Measurements from ENCODE around the gene BLOC1S5. TPM values are rescaled to one million over a fixed set of nuclear protein-coding genes. Genes with fewer than 3 reads are reported as not detected.

The BLOC1S5 gene
- total RNA-seq, 2 experiments from 2014 or later = 22.6 to 30.7 TPM

GRCh38 chr6:7996538-7997111 is 67.6 kb downstream of the BLOC1S5 start:
- Histone ChIP-seq H3K4me3 (ENCODE audit: low read depth, low read length, poor library complexity, severe bottlenecking) (no peak overlapping the region), H3K4me1 (ENCODE audit: insufficient read depth, low read length, poor library complexity, severe bottlenecking) (peaks cover 8% of the 10 kb centered on the region), H3K36me3 (ENCODE audit: insufficient read depth, low read length) (no peaks in the 10 kb centered on the region), H3K27ac (ENCODE audit: low read depth, low read length, poor library complexity, severe bottlenecking) (no peak overlapping the region), H3K79me2 (ENCODE audit: insufficient read depth, low read depth, low read length) (no peaks in the 10 kb centered on the region), H3K9me3 (ENCODE audit: low read length) (no peaks in the 10 kb centered on the region), H3K4me2 (ENCODE audit: low read length) (no peak overlapping the region), H3K9me2 (ENCODE audit: insufficient read depth, low read length) (no peaks in the 10 kb centered on the region), H4K20me1 (ENCODE audit: insufficient read depth, low read length) (no peaks in the 10 kb centered on the region), H2AFZ (ENCODE audit: low read length) (no peak overlapping the region)
- intact Hi-C loops (cut with micrococcal nuclease; ENCODE audit: unreplicated experiment) = loop anchor here (10.0 kb wide), 1 partner anchor 382 kb away; no protein-coding TSS in a partner anchor
- DNase-seq (ENCODE audit: low spot score) = no peak
- ChIA-PET CTCF (ENCODE audit: unreplicated experiment) (interaction anchor here (1.0 kb wide), 1 partner anchor 274 kb away, joined by 3 read pairs; no protein-coding TSS in a partner anchor), POLR2A (interaction anchor here (0.7 kb wide), 1 partner anchor 1205 kb away, joined by 4 read pairs; no protein-coding TSS in a partner anchor)
- TF ChIP-seq CTCF (conservative IDR thresholded peaks at IDR 0.05; ENCODE audit: low read length) (no peak), EZH2phosphoT487 (IDR thresholded peaks at IDR 0.05; ENCODE audit: borderline replicate concordance, low read depth, low read length) (no peak)
- no TSS peak for BruUV-seq (replicated peaks)

GRCh38 chr6:7993952-7994351 is 70.2 kb downstream of the BLOC1S5 start:
- Histone ChIP-seq H4K20me1 (ENCODE audit: insufficient read depth, low read length) (no peaks in the 10 kb centered on the region), H3K36me3 (ENCODE audit: insufficient read depth, low read length) (no peaks in the 10 kb centered on the region), H3K27ac (ENCODE audit: low read depth, low read length, poor library complexity, severe bottlenecking) (no peak overlapping the region), H3K4me1 (ENCODE audit: insufficient read depth, low read length, poor library complexity, severe bottlenecking) (peaks cover 10% of the 10 kb centered on the region), H3K9me3 (ENCODE audit: low read length) (no peaks in the 10 kb centered on the region), H3K9me2 (ENCODE audit: insufficient read depth, low read length) (no peaks in the 10 kb centered on the region), H3K4me2 (ENCODE audit: low read length) (no peak overlapping the region), H3K79me2 (ENCODE audit: insufficient read depth, low read depth, low read length) (no peaks in the 10 kb centered on the region), H3K4me3 (ENCODE audit: low read depth, low read length, poor library complexity, severe bottlenecking) (no peak overlapping the region), H2AFZ (ENCODE audit: low read length) (no peak overlapping the region)
- ChIA-PET POLR2A (interaction anchor here (0.6 to 1.3 kb wide), 3 partner anchors 272 to 289 kb away, joined by 3 to 5 read pairs (median 3); no protein-coding TSS in a partner anchor), CTCF (ENCODE audit: unreplicated experiment) (no interaction called here)
- DNase-seq (ENCODE audit: low spot score) = peak; percentile 48
- TF ChIP-seq CTCF (conservative IDR thresholded peaks at IDR 0.05; ENCODE audit: low read length) (peak; percentile 81), EZH2phosphoT487 (IDR thresholded peaks at IDR 0.05; ENCODE audit: borderline replicate concordance, low read depth, low read length) (no peak)
- no TSS peak for BruUV-seq (replicated peaks)
- intact Hi-C loops (cut with micrococcal nuclease; ENCODE audit: unreplicated experiment) = loop anchor here (2.0 to 10.0 kb wide), 3 partner anchors 65 to 379 kb away; partner anchors contain the start of gene TXNDC5

GRCh38 chr6:7993399-7993798 is 70.8 kb downstream of the BLOC1S5 start:
- H3K4me3 ChIP-seq (ENCODE audit: low read depth, low read length, poor library complexity, severe bottlenecking) = no peak overlapping the region
- BruUV-seq (replicated peaks) = no TSS peak
- no peak for DNase-seq (ENCODE audit: low spot score)

More at GRCh38 chr6:7993399-7993798, 70.8 kb downstream of the BLOC1S5 start:
- Histone ChIP-seq H2AFZ (ENCODE audit: low read length) (no peak overlapping the region), H3K4me1 (ENCODE audit: insufficient read depth, low read length, poor library complexity, severe bottlenecking) (peaks cover 10% of the 10 kb centered on the region), H3K4me2 (ENCODE audit: low read length) (no peak overlapping the region), H3K27ac (ENCODE audit: low read depth, low read length, poor library complexity, severe bottlenecking) (no peak overlapping the region), H4K20me1 (ENCODE audit: insufficient read depth, low read length) (no peaks in the 10 kb centered on the region), H3K9me3 (ENCODE audit: low read length) (no peaks in the 10 kb centered on the region), H3K79me2 (ENCODE audit: insufficient read depth, low read depth, low read length) (no peaks in the 10 kb centered on the region), H3K36me3 (ENCODE audit: insufficient read depth, low read length) (no peaks in the 10 kb centered on the region), H3K9me2 (ENCODE audit: insufficient read depth, low read length) (no peaks in the 10 kb centered on the region)
- CTCF ChIA-PET (ENCODE audit: unreplicated experiment) = interaction anchor here (1.2 to 1.5 kb wide), 2 partner anchors 10 to 94 kb away, joined by 5 read pairs; no protein-coding TSS in a partner anchor
- intact Hi-C loops (cut with micrococcal nuclease; ENCODE audit: unreplicated experiment) = loop anchor here (2.0 to 10.0 kb wide), 3 partner anchors 65 to 379 kb away; partner anchors contain the start of gene TXNDC5
- POLR2A ChIA-PET = interaction anchor here (1.2 kb wide), 1 partner anchor 82 kb away, joined by 5 read pairs; no protein-coding TSS in a partner anchor
- TF ChIP-seq EZH2phosphoT487 (IDR thresholded peaks at IDR 0.05; ENCODE audit: borderline replicate concordance, low read depth, low read length) (no peak), CTCF (conservative IDR thresholded peaks at IDR 0.05; ENCODE audit: low read length) (no peak)

Data from OCI-LY7 (cell line).